HepG2 (cell line): ENCODE results near the gene HCRTR2. TPM values are rescaled to one million over a fixed set of nuclear protein-coding genes. Genes with fewer than 3 reads are reported as not detected.

Source experiments
- ATAC-seq: fragments of 200-7000 bp; cut with Tn5 transposase; 3 replicates; pipeline ENCODE4 v1.9.1; 2020; ENCODE audit warnings: mild to moderate bottlenecking, moderate library complexity
- BruUV-seq: library from RNA; stranded (reverse); fragments of 400-500 nt; replicated peaks from 2 replicates; lab custom pipeline; 2021; lab: Mats Ljungman, UMichigan
- CTCF ChIA-PET: fragments of 300-600 bp; formaldehyde crosslinking; extraction: SDS; loops from one replicate; lab custom pipeline; 2021; ENCODE audit warnings: low total read pairs, inconsistent platforms, low intra/inter-chr PET ratio; lab: Yijun Ruan, JAX
- POLR2A ChIA-PET: fragments of 350-600 bp; sonication (Branson Sonifier 250); formaldehyde crosslinking; loops from one replicate; lab custom pipeline; 2020; ENCODE audit warnings: antibody characterized with exemption, inconsistent platforms; lab: Yijun Ruan, JAX
- DNase-seq: peaks from one replicate; pipeline ENCODE4 v3.0.0-alpha.2; 2015; ENCODE audit warnings: low spot score
- FAIRE-seq: peaks from 3 replicates; lab custom pipeline; 2011; peaks lifted over from hg19 to GRCh38; lab: Jason Lieb, UNC
- H2AFZ ChIP-seq: one replicate; pipeline ENCODE4 v1.6.1; 2011; ENCODE audit warnings: low read length, inconsistent platforms
- H3K27ac ChIP-seq: fragments of 300-600 bp; 3 replicates; pipeline ENCODE4 v1.8.0; 2011; ENCODE audit warnings: mixed run types, mild to moderate bottlenecking, mixed read lengths, low read length, inconsistent platforms; ENCODE audit not compliant: insufficient read depth; ENCODE audit errors: extremely low read length
- H3K27me3 ChIP-seq, 2 experiments: fragments of 200-600 bp in 1 of 2; 2 replicates in 1 of 2; 3 replicates in 1 of 2; pipeline versions ENCODE4 v1.6.0 to v1.8.0; 2011; ENCODE audit warnings: low read length in 2 of 2, mild to moderate bottlenecking in 2 of 2, moderate library complexity in 2 of 2, inconsistent platforms in 1 of 2; ENCODE audit not compliant: insufficient read depth in 2 of 2, control insufficient read depth in 1 of 2
- H3K36me3 ChIP-seq, 2 experiments: fragments of 200-600 bp in 1 of 2; replicated peaks in 1 of 2; 2 replicates in 1 of 2; 3 replicates in 1 of 2; pipeline versions ENCODE4 v1.5.1 to v1.8.0; 2011; ENCODE audit warnings: low read length in 2 of 2, inconsistent platforms in 1 of 2; ENCODE audit not compliant: insufficient read depth in 2 of 2, control insufficient read depth in 1 of 2
- H3K4me1 ChIP-seq: 2 replicates; pipeline ENCODE4 v1.5.1; 2012; ENCODE audit warnings: low read length, inconsistent platforms; ENCODE audit not compliant: insufficient read depth
- H3K4me2 ChIP-seq: 2 replicates; pipeline ENCODE4 v1.6.0; 2011; ENCODE audit warnings: low read depth, low read length, inconsistent platforms
- H3K4me3 ChIP-seq, 3 experiments: fragments of 200-600 bp in 1 of 3; sonication (generic), shearing (Covaris generic) in 1 of 3; replicated peaks in 1 of 3; 2 replicates each; pipeline ENCODE4 v1.5.1; 2011 to 2016; ENCODE audit warnings: low read length in 3 of 3, inconsistent platforms in 2 of 3, low read depth in 2 of 3, mild to moderate bottlenecking in 2 of 3, control low read depth in 1 of 3, mixed read lengths in 1 of 3; ENCODE audit not compliant: insufficient read depth in 1 of 3
- H3K79me2 ChIP-seq: one replicate; pipeline ENCODE4 v1.6.1; 2011; ENCODE audit warnings: low read length, inconsistent platforms; ENCODE audit not compliant: insufficient read depth
- H3K9ac ChIP-seq: 2 replicates; pipeline ENCODE4 v1.6.0; 2011; ENCODE audit warnings: mild to moderate bottlenecking, low read depth, low read length, inconsistent platforms; ENCODE audit not compliant: insufficient read depth
- H3K9me3 ChIP-seq: 2 replicates; pipeline ENCODE4 v1.5.1; 2012; ENCODE audit warnings: mild to moderate bottlenecking, low read length
- H4K20me1 ChIP-seq: 2 replicates; pipeline ENCODE4 v1.6.0; 2011; ENCODE audit warnings: inconsistent platforms, mild to moderate bottlenecking, low read length, moderate library complexity; ENCODE audit not compliant: insufficient read depth
- CCAR2 ChIP-seq: fragments of 200-400 bp; formaldehyde crosslinking; optimal IDR thresholded peaks from 2 replicates; pipeline ENCODE3; 2018; ENCODE audit warnings: low read depth, mild to moderate bottlenecking, low read length, moderate library complexity
- GATAD2A ChIP-seq: IDR thresholded peaks from 2 replicates; pipeline ENCODE4 v1.6.1; 2016
- NCOA2 ChIP-seq: sonication (generic); formaldehyde crosslinking; IDR thresholded peaks from 2 replicates; pipeline ENCODE4 v1.8.0; 2022; ENCODE audit warnings: inconsistent platforms
- NFATC3 ChIP-seq: sonication (generic); formaldehyde crosslinking; IDR thresholded peaks from 2 replicates; pipeline ENCODE4 v1.5.1; 2020; ENCODE audit warnings: mild to moderate bottlenecking, missing genetic modification reagents
- ZNF274 ChIP-seq: sonication (generic); formaldehyde crosslinking; IDR thresholded peaks from 2 replicates; pipeline ENCODE4 v1.5.1; 2020; ENCODE audit warnings: mild to moderate bottlenecking, missing genetic modification reagents
- ZNF550 ChIP-seq: sonication (generic); formaldehyde crosslinking; IDR thresholded peaks from 2 replicates; pipeline ENCODE4 v1.4.0; 2020; ENCODE audit warnings: mild to moderate bottlenecking, missing genetic modification reagents, borderline replicate concordance
- ZNF768 ChIP-seq: sonication (generic); formaldehyde crosslinking; IDR thresholded peaks from 2 replicates; pipeline ENCODE4 v1.4.0; 2020; ENCODE audit warnings: missing genetic modification reagents
- ZNF850 ChIP-seq: sonication (generic); formaldehyde crosslinking; conservative IDR thresholded peaks from 2 replicates; pipeline ENCODE4 v1.9.0; 2021; ENCODE audit warnings: mild to moderate bottlenecking, missing genetic modification reagents
- WGBS: methylation state at CpG from one replicate; pipeline ENCODE4 v1.1.6; 2017; ENCODE audit warnings: low lambda C conversion rate; 5-methylcytosine and 5-hydroxymethylcytosine counted together
- in situ Hi-C: cut with HindIII; loops from 2 replicates; pipeline ENCODE4 v1.10.0; 2017; ENCODE audit warnings: low pct_unique_long_range_greater_than_20kb; ENCODE audit not compliant: extremely low pct_ligation_motif_present
- intact Hi-C: fragments of 100-400 bp; cut with micrococcal nuclease; formaldehyde crosslinking; loops from one replicate; pipeline ENCODE4 v1.10.0; 2022; ENCODE audit not compliant: unreplicated experiment
- polyA plus RNA-seq, 8 experiments: library from polyadenylated mRNA; depleted of rRNA in 3 of 8; stranded (reverse) in 7 of 8; unstranded in 1 of 8; fragments of >200 nt; fragmentation: Illumina TruSeq in 4 of 8; extraction: Trizol in 4 of 8; gene quantifications; 2 replicates each; pipeline versions ENCODE4 v1.2.1 to v1.2.3, GENCODE V29; 2011 to 2016; ENCODE audit warnings: low read depth in 4 of 8, missing spikeins in 1 of 8, mixed read lengths in 1 of 8; ENCODE audit not compliant: insufficient read depth in 1 of 8
- total RNA-seq, 5 experiments: library from RNA; depleted of rRNA; stranded (reverse); fragments of >200 nt; fragmentation: Illumina TruSeq; extraction: Trizol; gene quantifications; 2 replicates each; pipeline ENCODE4 v1.2.3, GENCODE V29; 2016; ENCODE audit warnings: low read depth in 1 of 5
- TF ChIP-seq, protein P1 (sequence below): sonication (generic); formaldehyde crosslinking; IDR thresholded peaks from 2 replicates; pipeline ENCODE4 v1.4.0; 2020; ENCODE audit warnings: missing genetic modification reagents
- TF ChIP-seq, protein P2 (sequence below): sonication (generic); formaldehyde crosslinking; IDR thresholded peaks from 2 replicates; pipeline ENCODE4 v1.5.1; 2020; ENCODE audit warnings: missing genetic modification reagents, mild to moderate bottlenecking, borderline replicate concordance
- TF ChIP-seq, protein P3 (sequence below): sonication (generic); formaldehyde crosslinking; IDR thresholded peaks from 2 replicates; pipeline ENCODE4 v1.4.0; 2020; ENCODE audit warnings: missing genetic modification reagents
- TF ChIP-seq, protein P4 (sequence below): sonication (generic); formaldehyde crosslinking; IDR thresholded peaks from 2 replicates; pipeline ENCODE4 v1.5.0; 2020; ENCODE audit warnings: mild to moderate bottlenecking, missing genetic modification reagents, moderate library complexity

HCRTR2 gene
- total and polyA plus RNA-seq, 2 of the 13 experiments (the other 11 are each of a cell fraction or from before 2014, with no cell fraction given): not detected

DNA sequence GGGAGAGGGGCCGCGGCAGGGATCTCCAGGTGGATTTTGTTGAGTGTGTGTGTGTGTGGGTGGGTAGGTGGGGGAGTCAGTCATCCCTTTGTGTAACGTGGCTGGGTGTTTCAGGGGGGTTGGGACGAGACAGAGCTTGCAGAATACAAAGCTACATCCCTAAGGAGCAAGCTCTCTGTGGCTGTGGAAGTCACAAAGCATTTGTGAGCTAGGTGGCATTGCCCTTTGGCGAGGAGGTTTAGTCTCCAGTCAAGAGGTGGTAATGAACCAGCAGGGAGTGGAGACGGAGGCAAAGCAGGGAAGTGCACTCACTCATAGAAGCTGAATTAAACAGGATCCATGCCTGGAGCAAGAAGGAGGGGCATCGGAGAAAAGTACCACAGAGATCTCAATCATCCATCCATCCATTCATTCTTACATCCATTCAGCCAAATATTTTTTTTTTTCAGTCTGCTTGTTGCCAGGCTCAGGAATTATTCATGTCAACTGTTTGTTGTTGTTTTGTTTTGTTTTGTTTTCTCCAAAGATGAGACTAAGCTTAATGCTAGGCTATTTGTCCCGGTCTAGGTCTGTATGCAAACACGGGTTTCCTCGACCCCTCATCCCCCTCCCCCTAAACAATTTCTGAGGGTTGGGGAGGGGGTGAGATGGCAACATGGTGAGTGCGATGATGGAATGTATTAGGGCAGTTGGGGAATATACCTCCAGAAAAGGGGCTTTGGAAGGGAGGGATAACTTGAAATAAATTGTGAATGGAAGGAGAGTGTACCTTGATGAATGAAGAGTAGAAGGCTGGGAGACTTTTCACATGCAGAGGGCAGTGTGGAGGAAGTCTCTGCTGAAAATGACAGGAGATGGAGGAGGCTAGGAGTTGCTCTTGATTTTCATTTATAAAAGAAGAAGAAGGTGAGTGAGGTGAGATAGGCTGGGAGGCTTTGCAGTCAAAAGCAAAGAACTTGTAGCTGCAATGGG is 1.0 kb downstream of the HCRTR2 start:
- H4K20me1 ChIP-seq: no peaks in the 10 kb centered on the region
- BruUV-seq: no TSS peak
- H3K9ac ChIP-seq: no peak overlapping the region
- H3K27ac ChIP-seq: no peak overlapping the region
- intact Hi-C loops (no loop called here), in situ Hi-C loops (no loop called here)
- POLR2A ChIA-PET: no interaction called here
- FAIRE-seq (no peak), ATAC-seq (no peak), DNase-seq (no peak)
- 5% methylated on average over 11 of the region's 11 CpGs for WGBS
- no peaks in the 10 kb centered on the region for H3K4me1 ChIP-seq
- no peaks in the 10 kb centered on the region for H3K9me3 ChIP-seq
- H3K27me3 ChIP-seq: peaks cover 0 to 6% of the 10 kb centered on the region in 2 experiments; a peak in 4 of 5 replicates
- no peak overlapping the region for H2AFZ ChIP-seq
- no peaks in the 10 kb centered on the region for H3K36me3 ChIP-seq
- CTCF ChIA-PET: no interaction called here
- no peak overlapping the region for H3K4me2 ChIP-seq
- no peaks in the 10 kb centered on the region for H3K79me2 ChIP-seq
- H3K4me3 ChIP-seq: no peak overlapping the region
- TF ChIP-seq ZNF768 (no peak), GATAD2A (no peak), ZNF850 (CRISPR knock-in tag) (no peak), CCAR2 (no peak), NCOA2 (CRISPR knock-in tag) (no peak), ZNF274 (no peak), NFATC3 (CRISPR knock-in tag) (no peak), ZNF550 (no peak)
- TF ChIP-seq, protein P1, sequence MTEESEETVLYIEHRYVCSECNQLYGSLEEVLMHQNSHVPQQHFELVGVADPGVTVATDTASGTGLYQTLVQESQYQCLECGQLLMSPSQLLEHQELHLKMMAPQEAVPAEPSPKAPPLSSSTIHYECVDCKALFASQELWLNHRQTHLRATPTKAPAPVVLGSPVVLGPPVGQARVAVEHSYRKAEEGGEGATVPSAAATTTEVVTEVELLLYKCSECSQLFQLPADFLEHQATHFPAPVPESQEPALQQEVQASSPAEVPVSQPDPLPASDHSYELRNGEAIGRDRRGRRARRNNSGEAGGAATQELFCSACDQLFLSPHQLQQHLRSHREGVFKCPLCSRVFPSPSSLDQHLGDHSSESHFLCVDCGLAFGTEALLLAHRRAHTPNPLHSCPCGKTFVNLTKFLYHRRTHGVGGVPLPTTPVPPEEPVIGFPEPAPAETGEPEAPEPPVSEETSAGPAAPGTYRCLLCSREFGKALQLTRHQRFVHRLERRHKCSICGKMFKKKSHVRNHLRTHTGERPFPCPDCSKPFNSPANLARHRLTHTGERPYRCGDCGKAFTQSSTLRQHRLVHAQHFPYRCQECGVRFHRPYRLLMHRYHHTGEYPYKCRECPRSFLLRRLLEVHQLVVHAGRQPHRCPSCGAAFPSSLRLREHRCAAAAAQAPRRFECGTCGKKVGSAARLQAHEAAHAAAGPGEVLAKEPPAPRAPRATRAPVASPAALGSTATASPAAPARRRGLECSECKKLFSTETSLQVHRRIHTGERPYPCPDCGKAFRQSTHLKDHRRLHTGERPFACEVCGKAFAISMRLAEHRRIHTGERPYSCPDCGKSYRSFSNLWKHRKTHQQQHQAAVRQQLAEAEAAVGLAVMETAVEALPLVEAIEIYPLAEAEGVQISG (CRISPR knock-in tag): no peak
- TF ChIP-seq, protein P2, sequence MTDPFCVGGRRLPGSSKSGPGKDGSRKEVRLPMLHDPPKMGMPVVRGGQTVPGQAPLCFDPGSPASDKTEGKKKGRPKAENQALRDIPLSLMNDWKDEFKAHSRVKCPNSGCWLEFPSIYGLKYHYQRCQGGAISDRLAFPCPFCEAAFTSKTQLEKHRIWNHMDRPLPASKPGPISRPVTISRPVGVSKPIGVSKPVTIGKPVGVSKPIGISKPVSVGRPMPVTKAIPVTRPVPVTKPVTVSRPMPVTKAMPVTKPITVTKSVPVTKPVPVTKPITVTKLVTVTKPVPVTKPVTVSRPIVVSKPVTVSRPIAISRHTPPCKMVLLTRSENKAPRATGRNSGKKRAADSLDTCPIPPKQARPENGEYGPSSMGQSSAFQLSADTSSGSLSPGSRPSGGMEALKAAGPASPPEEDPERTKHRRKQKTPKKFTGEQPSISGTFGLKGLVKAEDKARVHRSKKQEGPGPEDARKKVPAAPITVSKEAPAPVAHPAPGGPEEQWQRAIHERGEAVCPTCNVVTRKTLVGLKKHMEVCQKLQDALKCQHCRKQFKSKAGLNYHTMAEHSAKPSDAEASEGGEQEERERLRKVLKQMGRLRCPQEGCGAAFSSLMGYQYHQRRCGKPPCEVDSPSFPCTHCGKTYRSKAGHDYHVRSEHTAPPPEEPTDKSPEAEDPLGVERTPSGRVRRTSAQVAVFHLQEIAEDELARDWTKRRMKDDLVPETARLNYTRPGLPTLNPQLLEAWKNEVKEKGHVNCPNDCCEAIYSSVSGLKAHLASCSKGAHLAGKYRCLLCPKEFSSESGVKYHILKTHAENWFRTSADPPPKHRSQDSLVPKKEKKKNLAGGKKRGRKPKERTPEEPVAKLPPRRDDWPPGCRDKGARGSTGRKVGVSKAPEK: no peak
- TF ChIP-seq, protein P3, sequence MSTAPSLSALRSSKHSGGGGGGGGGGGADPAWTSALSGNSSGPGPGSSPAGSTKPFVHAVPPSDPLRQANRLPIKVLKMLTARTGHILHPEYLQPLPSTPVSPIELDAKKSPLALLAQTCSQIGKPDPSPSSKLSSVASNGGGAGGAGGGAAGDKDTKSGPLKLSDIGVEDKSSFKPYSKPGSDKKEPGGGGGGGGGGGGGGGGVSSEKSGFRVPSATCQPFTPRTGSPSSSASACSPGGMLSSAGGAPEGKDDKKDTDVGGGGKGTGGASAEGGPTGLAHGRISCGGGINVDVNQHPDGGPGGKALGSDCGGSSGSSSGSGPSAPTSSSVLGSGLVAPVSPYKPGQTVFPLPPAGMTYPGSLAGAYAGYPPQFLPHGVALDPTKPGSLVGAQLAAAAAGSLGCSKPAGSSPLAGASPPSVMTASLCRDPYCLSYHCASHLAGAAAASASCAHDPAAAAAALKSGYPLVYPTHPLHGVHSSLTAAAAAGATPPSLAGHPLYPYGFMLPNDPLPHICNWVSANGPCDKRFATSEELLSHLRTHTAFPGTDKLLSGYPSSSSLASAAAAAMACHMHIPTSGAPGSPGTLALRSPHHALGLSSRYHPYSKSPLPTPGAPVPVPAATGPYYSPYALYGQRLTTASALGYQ (CRISPR knock-in tag): no peak
- TF ChIP-seq, protein P4, sequence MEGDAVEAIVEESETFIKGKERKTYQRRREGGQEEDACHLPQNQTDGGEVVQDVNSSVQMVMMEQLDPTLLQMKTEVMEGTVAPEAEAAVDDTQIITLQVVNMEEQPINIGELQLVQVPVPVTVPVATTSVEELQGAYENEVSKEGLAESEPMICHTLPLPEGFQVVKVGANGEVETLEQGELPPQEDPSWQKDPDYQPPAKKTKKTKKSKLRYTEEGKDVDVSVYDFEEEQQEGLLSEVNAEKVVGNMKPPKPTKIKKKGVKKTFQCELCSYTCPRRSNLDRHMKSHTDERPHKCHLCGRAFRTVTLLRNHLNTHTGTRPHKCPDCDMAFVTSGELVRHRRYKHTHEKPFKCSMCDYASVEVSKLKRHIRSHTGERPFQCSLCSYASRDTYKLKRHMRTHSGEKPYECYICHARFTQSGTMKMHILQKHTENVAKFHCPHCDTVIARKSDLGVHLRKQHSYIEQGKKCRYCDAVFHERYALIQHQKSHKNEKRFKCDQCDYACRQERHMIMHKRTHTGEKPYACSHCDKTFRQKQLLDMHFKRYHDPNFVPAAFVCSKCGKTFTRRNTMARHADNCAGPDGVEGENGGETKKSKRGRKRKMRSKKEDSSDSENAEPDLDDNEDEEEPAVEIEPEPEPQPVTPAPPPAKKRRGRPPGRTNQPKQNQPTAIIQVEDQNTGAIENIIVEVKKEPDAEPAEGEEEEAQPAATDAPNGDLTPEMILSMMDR: no peak
